H9 (cell line): ENCODE results near the gene CEP112. TPM values are rescaled to one million over a fixed set of nuclear protein-coding genes. Genes with fewer than 3 reads are reported as not detected.

Source experiments
- DNase-seq: peaks from one replicate; pipeline ENCODE4 v3.0.0-alpha.2; 2017
- H2AFZ ChIP-seq: one replicate; pipeline ENCODE4 v1.6.1; 2013; ENCODE audit warnings: mild to moderate bottlenecking, low read length, control low read depth, moderate library complexity
- H2AK5ac ChIP-seq: 2 replicates; pipeline ENCODE4 v1.6.1; 2013; ENCODE audit warnings: low read length, control low read depth, mixed read lengths; ENCODE audit not compliant: insufficient read length
- H2BK120ac ChIP-seq: one replicate; pipeline ENCODE4 v1.6.1; 2013; ENCODE audit warnings: low read depth, mild to moderate bottlenecking, low read length, control low read depth, inconsistent platforms; ENCODE audit not compliant: poor library complexity, severe bottlenecking
- H2BK12ac ChIP-seq: 2 replicates; pipeline ENCODE4 v1.6.1; 2013; ENCODE audit warnings: low read length, control low read depth, mixed read lengths, low read depth; ENCODE audit not compliant: insufficient read length
- H2BK15ac ChIP-seq: 2 replicates; pipeline ENCODE4 v1.6.1; 2013; ENCODE audit warnings: low read depth, low read length, control low read depth
- H2BK20ac ChIP-seq: one replicate; pipeline ENCODE4 v1.6.1; 2013; ENCODE audit warnings: low read depth, mild to moderate bottlenecking, low read length, control low read depth, inconsistent platforms; ENCODE audit not compliant: poor library complexity, severe bottlenecking
- H2BK5ac ChIP-seq: 2 replicates; pipeline ENCODE4 v1.6.1; 2013; ENCODE audit warnings: low read length, control low read depth, mixed read lengths; ENCODE audit not compliant: insufficient read length
- H3K14ac ChIP-seq: 2 replicates; pipeline ENCODE4 v1.6.1; 2013; ENCODE audit warnings: low read length, control low read depth; ENCODE audit not compliant: insufficient read depth
- H3K18ac ChIP-seq: 2 replicates; pipeline ENCODE4 v1.6.1; 2013; ENCODE audit warnings: low read depth, mild to moderate bottlenecking, mixed read lengths, low read length, control low read depth; ENCODE audit not compliant: insufficient read length
- H3K23ac ChIP-seq: 2 replicates; pipeline ENCODE4 v1.6.1; 2013; ENCODE audit warnings: low read length, control low read depth, mixed read lengths, low read depth; ENCODE audit not compliant: insufficient read length
- H3K23me2 ChIP-seq: 2 replicates; pipeline ENCODE4 v1.6.1; 2013; ENCODE audit warnings: low read depth, mild to moderate bottlenecking, mixed read lengths, low read length, control low read depth; ENCODE audit not compliant: insufficient read length, poor library complexity, severe bottlenecking
- H3K27ac ChIP-seq: 2 replicates; pipeline ENCODE4 v1.5.1; 2013; ENCODE audit warnings: low read length, control low read depth, mixed read lengths, low read depth; ENCODE audit not compliant: insufficient read length
- H3K27me3 ChIP-seq: 2 replicates; pipeline ENCODE4 v1.6.1; 2013; ENCODE audit warnings: low read length, control low read depth, inconsistent platforms; ENCODE audit not compliant: insufficient read depth
- H3K4ac ChIP-seq: 2 replicates; pipeline ENCODE4 v1.6.1; 2013; ENCODE audit warnings: low read depth, mild to moderate bottlenecking, control low read depth, inconsistent platforms, low read length, moderate library complexity
- H3K4me1 ChIP-seq: 2 replicates; pipeline ENCODE4 v1.6.1; 2013; ENCODE audit warnings: low read length, control low read depth, inconsistent platforms; ENCODE audit not compliant: insufficient read depth
- H3K4me2 ChIP-seq: 2 replicates; pipeline ENCODE4 v1.6.1; 2013; ENCODE audit warnings: low read length, control low read depth, mixed read lengths; ENCODE audit not compliant: insufficient read length, insufficient read depth
- H3K56ac ChIP-seq: 2 replicates; pipeline ENCODE4 v1.6.1; 2013; ENCODE audit warnings: low read depth, mild to moderate bottlenecking, mixed read lengths, low read length, control low read depth; ENCODE audit not compliant: insufficient read length
- H3K79me1 ChIP-seq: 2 replicates; pipeline ENCODE4 v1.6.1; 2013; ENCODE audit warnings: low read depth, mild to moderate bottlenecking, moderate library complexity, low read length, control low read depth, inconsistent platforms; ENCODE audit not compliant: insufficient read depth, poor library complexity, severe bottlenecking
- H3K79me2 ChIP-seq: 2 replicates; pipeline ENCODE4 v1.6.1; 2013; ENCODE audit warnings: low read length, control low read depth, inconsistent platforms; ENCODE audit not compliant: insufficient read depth
- H3K9ac ChIP-seq: 2 replicates; pipeline ENCODE4 v1.6.1; 2013; ENCODE audit warnings: low read length, control low read depth, mixed read lengths; ENCODE audit not compliant: insufficient read length; ENCODE audit errors: extremely low read depth
- H3K9me3 ChIP-seq: one replicate; pipeline ENCODE4 v1.6.1; 2013; ENCODE audit warnings: low read depth, low read length, inconsistent platforms; ENCODE audit not compliant: control insufficient read depth
- H3T11ph ChIP-seq: one replicate; pipeline ENCODE4 v1.6.1; 2013; ENCODE audit warnings: mild to moderate bottlenecking, low read length, control low read depth, inconsistent platforms
- H4K20me1 ChIP-seq: one replicate; pipeline ENCODE4 v1.6.1; 2013; ENCODE audit not compliant: control insufficient read depth, insufficient read length, insufficient read depth
- H4K5ac ChIP-seq: 2 replicates; pipeline ENCODE4 v1.6.1; 2013; ENCODE audit warnings: low read depth, mild to moderate bottlenecking, mixed read lengths, low read length, control low read depth; ENCODE audit not compliant: insufficient read length
- H4K8ac ChIP-seq: replicated peaks from 2 replicates; pipeline ENCODE4 v1.6.1; 2013; ENCODE audit warnings: low read length, control low read depth, mixed read lengths, low read depth; ENCODE audit not compliant: insufficient read length
- H4K91ac ChIP-seq: 2 replicates; pipeline ENCODE4 v1.6.1; 2013; ENCODE audit warnings: low read depth, mild to moderate bottlenecking, moderate library complexity, mixed read lengths, low read length, control low read depth; ENCODE audit not compliant: insufficient read length
- H3K27ac Mint-ChIP-seq, 3 experiments: 2 replicates in 2 of 3; 3 replicates in 1 of 3; pipeline ENCODE4 v1.8.0; 2020 to 2021; ENCODE audit warnings: mixed read lengths in 3 of 3, mild to moderate bottlenecking in 1 of 3, moderate library complexity in 1 of 3
- H3K27me3 Mint-ChIP-seq: 2 replicates; pipeline ENCODE4 v1.8.0; 2021; ENCODE audit warnings: low read depth, mild to moderate bottlenecking, moderate library complexity, mixed read lengths
- H3K36me3 Mint-ChIP-seq, 3 experiments: 2 replicates in 2 of 3; 3 replicates in 1 of 3; pipeline ENCODE4 v1.8.0; 2020 to 2021; ENCODE audit warnings: low read depth in 3 of 3, mixed read lengths in 3 of 3; ENCODE audit not compliant: insufficient read depth in 1 of 3
- H3K4me1 Mint-ChIP-seq, 2 experiments: 2 replicates each; pipeline ENCODE4 v1.8.0; 2020; ENCODE audit warnings: mixed read lengths in 2 of 2
- H3K4me3 Mint-ChIP-seq, 2 experiments: 2 replicates in 1 of 2; 3 replicates in 1 of 2; pipeline ENCODE4 v1.8.0; 2020 to 2021; ENCODE audit warnings: mild to moderate bottlenecking in 2 of 2, mixed read lengths in 2 of 2, moderate library complexity in 1 of 2
- H3K9me3 Mint-ChIP-seq, 2 experiments: 2 replicates in 1 of 2; 3 replicates in 1 of 2; pipeline ENCODE4 v1.8.0; 2020; ENCODE audit warnings: mild to moderate bottlenecking in 2 of 2, mixed read lengths in 2 of 2, moderate library complexity in 1 of 2
- WGBS: extraction: QIAGEN DNeasy Blood & Tissue Kit; methylation state at CpG from one replicate; pipeline ENCODE4 v1.1.7; 2013; ENCODE audit warnings: missing lambda C conversion rate, low lambda C conversion rate, mixed read lengths; ENCODE audit not compliant: insufficient read length; ENCODE audit errors: extremely low coverage; 5-methylcytosine and 5-hydroxymethylcytosine counted together
- total RNA-seq: library from RNA; stranded (reverse); gene quantifications from 2 replicates; pipeline ENCODE4 v1.2.1, GENCODE V29; 2021
- TF ChIP-seq, protein P1 (sequence below): fragments of 200-600 bp; sonication (generic); conservative IDR thresholded peaks from 3 replicates; pipeline ENCODE4 v1.8.0; 2021; ENCODE audit warnings: antibody characterized with exemption, mild to moderate bottlenecking

Gene CEP112
- total RNA-seq, 1 experiment from 2014 or later: 5.4 TPM

DNA sequence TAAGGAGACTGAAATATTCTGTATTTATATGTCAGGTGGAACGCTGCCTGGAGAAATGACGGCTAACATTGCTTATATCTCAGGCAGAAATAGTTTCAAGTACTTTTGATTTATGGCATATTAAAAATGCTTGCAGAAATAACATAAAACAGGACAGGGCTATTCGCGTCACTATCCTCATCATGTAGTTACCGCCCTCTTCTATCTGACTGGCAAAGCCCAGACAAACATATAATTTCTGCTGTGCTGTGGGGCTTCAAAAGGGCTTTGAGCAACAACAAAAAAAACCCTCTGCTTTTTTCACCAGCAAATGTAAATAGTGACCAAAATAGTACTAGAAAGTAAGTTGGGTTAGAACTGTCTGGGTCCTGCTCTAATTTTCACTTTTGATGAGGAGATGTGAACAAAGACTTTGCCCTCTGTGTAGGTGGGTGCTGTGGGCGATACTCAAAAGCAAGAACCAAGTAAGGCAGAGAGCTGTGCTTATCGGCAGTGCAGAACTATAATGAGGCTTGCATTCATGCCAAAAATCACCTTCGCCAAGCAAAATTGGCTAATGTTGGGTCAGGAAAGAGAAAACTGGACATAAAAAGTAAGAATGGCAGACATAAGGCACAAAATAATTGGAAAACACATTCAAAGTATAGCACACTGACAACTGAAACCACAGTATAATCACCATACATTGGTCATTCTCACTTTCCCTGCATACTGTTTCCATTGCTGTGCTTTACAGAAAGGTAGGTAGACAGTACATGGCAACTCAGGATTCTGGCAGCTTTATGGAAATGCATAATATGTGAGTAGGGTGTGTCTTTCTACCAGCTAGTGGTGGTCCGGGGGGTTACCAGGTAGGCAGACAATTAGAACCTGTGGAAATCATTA lies 479.3 kb downstream of the CEP112 start:
- no peaks in the 10 kb centered on the region for H3K27me3 Mint-ChIP-seq
- Histone ChIP-seq H3K4ac (no peak overlapping the region), H2BK20ac (no peak overlapping the region), H2BK120ac (no peak overlapping the region), H4K8ac (no peak overlapping the region), H3K14ac (no peak overlapping the region), H3K18ac (no peak overlapping the region), H3K79me2 (no peaks in the 10 kb centered on the region), H3K4me2 (no peak overlapping the region), H3K79me1 (no peaks in the 10 kb centered on the region), H4K5ac (no peak overlapping the region), H3K9me3 (no peaks in the 10 kb centered on the region), H2BK12ac (no peak overlapping the region), H4K91ac (no peak overlapping the region), H3K27ac (no peak overlapping the region), H2AK5ac (no peak overlapping the region), H3K4me1 (peaks cover 3% of the 10 kb centered on the region; the same call in 1 of the 2 replicates), H3K23ac (no peak overlapping the region), H3K9ac (no peak overlapping the region), H2BK15ac (no peak overlapping the region), H3K27me3 (no peaks in the 10 kb centered on the region), H2AFZ (no peak overlapping the region), H4K20me1 (no peaks in the 10 kb centered on the region), H3K56ac (no peak overlapping the region), H2BK5ac (no peak overlapping the region), H3T11ph (no peak overlapping the region), H3K23me2 (no peaks in the 10 kb centered on the region)
- no peak for DNase-seq
- H3K4me3 Mint-ChIP-seq: no peak overlapping the region
- H3K36me3 Mint-ChIP-seq: no peaks in the 10 kb centered on the region
- WGBS: no CpG with 5 or more reads among the region's 9 CpGs
- TF ChIP-seq, protein P1, sequence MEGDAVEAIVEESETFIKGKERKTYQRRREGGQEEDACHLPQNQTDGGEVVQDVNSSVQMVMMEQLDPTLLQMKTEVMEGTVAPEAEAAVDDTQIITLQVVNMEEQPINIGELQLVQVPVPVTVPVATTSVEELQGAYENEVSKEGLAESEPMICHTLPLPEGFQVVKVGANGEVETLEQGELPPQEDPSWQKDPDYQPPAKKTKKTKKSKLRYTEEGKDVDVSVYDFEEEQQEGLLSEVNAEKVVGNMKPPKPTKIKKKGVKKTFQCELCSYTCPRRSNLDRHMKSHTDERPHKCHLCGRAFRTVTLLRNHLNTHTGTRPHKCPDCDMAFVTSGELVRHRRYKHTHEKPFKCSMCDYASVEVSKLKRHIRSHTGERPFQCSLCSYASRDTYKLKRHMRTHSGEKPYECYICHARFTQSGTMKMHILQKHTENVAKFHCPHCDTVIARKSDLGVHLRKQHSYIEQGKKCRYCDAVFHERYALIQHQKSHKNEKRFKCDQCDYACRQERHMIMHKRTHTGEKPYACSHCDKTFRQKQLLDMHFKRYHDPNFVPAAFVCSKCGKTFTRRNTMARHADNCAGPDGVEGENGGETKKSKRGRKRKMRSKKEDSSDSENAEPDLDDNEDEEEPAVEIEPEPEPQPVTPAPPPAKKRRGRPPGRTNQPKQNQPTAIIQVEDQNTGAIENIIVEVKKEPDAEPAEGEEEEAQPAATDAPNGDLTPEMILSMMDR: no peak
- no peaks in the 10 kb centered on the region for H3K9me3 Mint-ChIP-seq
- no peak overlapping the region for H3K27ac Mint-ChIP-seq
- peaks cover 12 to 23% of the 10 kb centered on the region in 2 experiments for H3K4me1 Mint-ChIP-seq
